IgD-negative memory B cell (primary cell): Measurements from ENCODE around the gene FAM216A. TPM values are rescaled to one million over a fixed set of nuclear protein-coding genes. Genes with fewer than 3 reads are reported as not detected.
"Not testable (repeated sequence)": the region's sequence is repeated elsewhere in the genome, so short reads cannot be mapped to it uniquely, and the experiment has no call there.

ENCODE experiments used
- H3K27ac Mint-ChIP-seq, 3 donors: one replicate each; pipeline ENCODE4 v1.8.0; 2020 to 2022; ENCODE audit warnings: mild to moderate bottlenecking in 3 of 3, mixed read lengths in 3 of 3, moderate library complexity in 1 of 3
- H3K27me3 Mint-ChIP-seq: one replicate; pipeline ENCODE4 v1.8.0; 2021; ENCODE audit warnings: mixed read lengths
- H3K36me3 Mint-ChIP-seq: one replicate; pipeline ENCODE4 v1.8.0; 2020; ENCODE audit warnings: mild to moderate bottlenecking, mixed read lengths
- H3K4me1 Mint-ChIP-seq, 3 donors: one replicate each; pipeline ENCODE4 v1.8.0; 2020 to 2022; ENCODE audit warnings: mixed read lengths in 3 of 3, mild to moderate bottlenecking in 1 of 3
- H3K4me3 Mint-ChIP-seq, 4 donors: one replicate each; pipeline ENCODE4 v1.8.0; 2020 to 2022; ENCODE audit warnings: mild to moderate bottlenecking in 4 of 4, mixed read lengths in 4 of 4, moderate library complexity in 3 of 4
- H3K9me3 Mint-ChIP-seq, 3 donors: one replicate each; pipeline ENCODE4 v1.8.0; 2020 to 2021; ENCODE audit warnings: mixed read lengths in 3 of 3, mild to moderate bottlenecking in 1 of 3
- polyA plus RNA-seq: library from polyadenylated mRNA; unstranded; fragments of 300-500 nt; fragmentation: Illumina TruSeq; gene quantifications from one replicate; pipeline ENCODE4 v1.2.3, GENCODE V29; 2021

FAM216A gene
- polyA plus RNA-seq, 1 donor from 2014 or later = 10.5 TPM

GRCh38 chr12:110516995-110517394 lies 48.4 kb downstream of the FAM216A start:
- Mint-ChIP-seq H3K27ac (no peak overlapping the region), H3K4me1 (peaks cover 0 to 2% (median 0%) of the 10 kb centered on the region in 3 donors), H3K36me3 (no peaks in the 10 kb centered on the region), H3K4me3 (no peak overlapping the region), H3K9me3 (no peaks in the 10 kb centered on the region), H3K27me3 (no peaks in the 10 kb centered on the region)

DNA sequence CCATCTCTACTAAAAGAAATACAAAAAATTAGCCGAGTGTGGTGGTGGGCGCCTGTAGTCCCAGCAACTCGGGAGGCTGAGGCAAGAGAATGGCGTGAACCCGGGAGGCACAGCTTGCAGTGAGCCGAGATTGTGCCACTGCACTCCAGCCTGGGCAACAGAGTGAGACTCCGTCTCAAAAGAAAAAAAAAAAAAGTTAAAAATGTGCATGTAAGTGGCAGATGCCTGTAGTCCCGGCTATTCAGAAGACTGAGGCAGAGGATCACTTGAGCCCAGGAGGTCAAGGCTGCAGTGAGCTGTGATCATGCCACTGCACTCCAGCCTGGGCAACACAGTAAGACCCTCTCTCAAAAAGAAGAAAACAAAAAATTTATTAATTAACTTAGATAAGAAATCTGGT lies 49.4 kb downstream of the FAM216A start:
- H3K27me3 Mint-ChIP-seq, H3K9me3 Mint-ChIP-seq, H3K36me3 Mint-ChIP-seq, H3K27ac Mint-ChIP-seq, H3K4me3 Mint-ChIP-seq, H3K4me1 Mint-ChIP-seq: not testable (repeated sequence)

DNA sequence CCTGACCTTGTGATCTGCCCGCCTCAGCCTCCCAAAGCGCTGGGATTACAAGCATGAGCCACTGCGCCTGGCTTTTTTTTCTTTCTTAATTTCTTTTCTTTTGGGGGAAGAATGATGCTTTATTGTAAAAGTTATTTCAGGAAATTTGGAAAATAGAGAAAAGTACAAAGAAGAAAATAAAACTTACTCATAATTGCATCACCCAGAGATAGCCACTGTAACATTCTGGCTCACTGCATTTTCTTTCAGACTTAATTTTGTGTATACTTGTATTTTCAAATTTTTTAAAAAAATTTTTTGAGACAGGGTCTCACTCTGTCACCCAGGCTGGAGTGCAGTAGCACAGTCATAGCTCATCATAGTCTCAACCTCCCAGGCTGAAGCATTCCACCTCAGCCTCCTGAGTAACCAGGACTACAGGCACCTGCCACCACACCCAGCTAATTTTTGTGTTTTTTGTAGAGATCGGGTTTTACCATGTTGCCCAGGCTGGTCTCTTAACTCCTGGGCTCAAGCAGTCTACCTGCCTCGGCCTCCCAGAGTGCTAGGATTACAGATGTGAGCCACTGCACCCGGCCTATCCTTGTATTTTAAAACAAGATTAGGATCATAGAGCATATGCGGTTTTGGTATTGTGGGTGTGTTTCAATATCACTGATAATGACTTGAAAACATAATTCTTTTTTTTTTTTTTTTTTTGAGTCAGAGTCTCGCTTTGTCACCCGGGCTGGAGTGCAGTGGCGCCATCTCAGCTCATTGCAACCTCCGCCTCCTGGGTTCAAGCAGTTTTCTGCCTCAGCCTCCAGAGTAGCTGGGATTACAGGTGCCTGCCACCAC lies 52.4 kb downstream of the FAM216A start:
- H3K9me3 Mint-ChIP-seq, H3K27ac Mint-ChIP-seq, H3K36me3 Mint-ChIP-seq, H3K27me3 Mint-ChIP-seq, H3K4me3 Mint-ChIP-seq, H3K4me1 Mint-ChIP-seq: not testable (repeated sequence)

DNA sequence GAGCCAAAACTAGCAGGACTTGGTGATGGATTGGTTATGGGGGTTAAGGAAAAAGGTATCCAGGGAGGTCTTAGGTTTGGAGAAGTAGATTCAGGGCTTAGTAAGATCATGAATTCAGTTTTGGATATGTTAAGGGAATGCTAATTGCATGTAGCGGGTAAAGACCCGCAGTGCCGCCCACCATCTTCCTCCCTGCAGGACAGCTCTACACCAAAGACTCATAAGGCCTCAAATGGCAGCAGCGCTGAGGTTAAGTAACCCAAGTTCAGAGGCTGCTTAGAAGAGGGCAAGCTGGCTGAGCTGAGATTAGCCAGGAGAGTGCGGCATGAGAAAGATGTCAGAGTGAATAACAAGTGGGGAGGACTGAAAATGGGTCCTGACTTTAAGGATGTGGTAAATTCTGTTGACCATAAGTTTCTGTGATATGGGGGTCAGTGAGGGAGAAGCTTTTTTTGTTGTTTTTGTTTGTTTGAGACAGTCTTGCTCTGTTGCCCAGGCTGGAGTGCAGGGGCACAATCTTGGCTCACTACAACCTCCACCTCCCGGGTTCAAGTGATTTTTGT lies 59.7 kb downstream of the FAM216A start:
- Mint-ChIP-seq H3K4me1 (peaks cover 16 to 34% (median 19%) of the 10 kb centered on the region in 3 donors), H3K27me3 (no peaks in the 10 kb centered on the region), H3K36me3 (no peaks in the 10 kb centered on the region), H3K9me3 (no peaks in the 10 kb centered on the region), H3K4me3 (peak overlapping the region in 1 of 4 donors; percentile 66), H3K27ac (peak overlapping the region in 2 of 3 donors; percentile 6 to 17)

DNA sequence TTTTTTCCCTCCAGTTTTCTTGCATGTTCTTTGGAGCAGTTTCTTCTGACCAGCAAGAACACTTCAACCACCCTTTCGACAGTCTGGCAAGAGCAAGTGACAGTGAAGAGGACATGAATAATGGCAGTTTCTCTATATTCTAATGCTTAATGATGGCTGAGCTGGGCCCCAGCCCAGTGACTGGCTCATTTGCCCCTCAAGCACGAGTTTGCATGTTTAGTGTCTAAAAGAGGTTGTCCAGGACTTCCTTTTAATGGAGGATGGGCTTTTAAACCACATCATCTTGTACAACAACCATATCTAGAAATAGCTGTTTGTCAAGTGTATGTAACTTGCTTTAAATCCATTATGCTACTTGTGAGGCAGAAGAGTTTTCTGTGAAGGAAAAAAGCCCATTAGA lies 61.9 kb downstream of the FAM216A start:
- Mint-ChIP-seq H3K36me3 (no peaks in the 10 kb centered on the region), H3K27ac (peak overlapping the region in 1 of 3 donors; percentile 16), H3K27me3 (no peaks in the 10 kb centered on the region), H3K4me1 (peaks cover 16 to 34% (median 19%) of the 10 kb centered on the region in 3 donors), H3K9me3 (no peaks in the 10 kb centered on the region), H3K4me3 (peak overlapping the region in 1 of 4 donors; percentile 65)

GRCh38 chr12:110531741-110532333 lies 63.2 kb downstream of the FAM216A start:
- no peaks in the 10 kb centered on the region for H3K9me3 Mint-ChIP-seq
- no peaks in the 10 kb centered on the region for H3K27me3 Mint-ChIP-seq
- H3K36me3 Mint-ChIP-seq = peaks cover 4% of the 10 kb centered on the region

GRCh38 chr12:110532644-110533043 lies 64.0 kb downstream of the FAM216A start:
- H3K4me3 Mint-ChIP-seq = no peak overlapping the region
- peaks cover 16 to 34% (median 19%) of the 10 kb centered on the region in 3 donors for H3K4me1 Mint-ChIP-seq
- H3K9me3 Mint-ChIP-seq = no peaks in the 10 kb centered on the region
- peak overlapping the region in 2 of 3 donors; percentile 50 to 57 for H3K27ac Mint-ChIP-seq
- H3K36me3 Mint-ChIP-seq = peaks cover 4% of the 10 kb centered on the region
- no peaks in the 10 kb centered on the region for H3K27me3 Mint-ChIP-seq

More at GRCh38 chr12:110531741-110532333, 63.2 kb downstream of the FAM216A start:
- H3K27ac Mint-ChIP-seq = peak overlapping the region in 2 of 3 donors; percentile 29 to 79
- no peak overlapping the region for H3K4me3 Mint-ChIP-seq
- peaks cover 16 to 34% (median 19%) of the 10 kb centered on the region in 3 donors for H3K4me1 Mint-ChIP-seq

DNA sequence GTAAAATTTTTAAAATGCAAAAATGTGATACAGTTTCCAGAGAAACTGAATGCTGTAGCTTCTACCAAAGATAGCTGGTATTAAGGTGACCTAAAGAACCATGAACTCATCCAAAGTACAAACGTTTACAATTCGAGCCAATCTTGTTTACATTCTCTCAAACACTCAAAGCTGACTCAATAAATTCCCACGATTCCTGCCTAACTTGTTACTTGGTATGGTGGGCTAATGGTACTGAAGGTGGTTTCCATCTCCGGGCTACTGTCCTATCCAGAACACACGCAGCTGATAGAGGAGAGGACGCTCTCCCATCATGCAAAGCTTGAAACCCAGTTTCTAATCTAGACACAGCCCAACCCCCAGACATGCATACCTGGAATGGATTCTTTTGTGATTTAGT lies 65.0 kb downstream of the FAM216A start:
- Mint-ChIP-seq H3K4me3 (no peak overlapping the region), H3K27ac (peak overlapping the region in 1 of 3 donors; percentile 57), H3K4me1 (peaks cover 13 to 27% (median 19%) of the 10 kb centered on the region in 3 donors), H3K9me3 (no peaks in the 10 kb centered on the region), H3K36me3 (peaks cover 4% of the 10 kb centered on the region), H3K27me3 (no peaks in the 10 kb centered on the region)

DNA sequence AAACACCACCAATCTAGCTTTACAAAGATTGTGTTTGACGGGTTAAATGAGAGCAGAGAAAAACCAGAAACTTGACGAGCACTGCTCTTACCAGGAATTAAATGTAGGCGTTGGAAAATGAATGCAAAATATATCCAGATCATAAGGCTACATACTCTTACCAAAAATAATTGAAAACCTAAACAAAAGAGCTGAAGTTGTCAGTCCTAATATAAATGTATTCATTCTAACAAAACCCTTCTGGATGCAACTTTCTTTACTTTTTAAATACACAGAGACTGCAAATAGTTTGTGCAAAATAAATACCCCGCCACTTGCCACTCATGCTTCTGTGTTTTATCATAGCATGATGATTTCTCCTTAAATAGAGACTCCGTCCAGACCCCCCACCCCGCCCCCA lies 66.2 kb downstream of the FAM216A start:
- Mint-ChIP-seq H3K27me3 (no peaks in the 10 kb centered on the region), H3K9me3 (no peaks in the 10 kb centered on the region), H3K27ac (no peak overlapping the region), H3K4me3 (no peak overlapping the region), H3K4me1 (peaks cover 16 to 24% (median 17%) of the 10 kb centered on the region in 3 donors), H3K36me3 (peaks cover 4% of the 10 kb centered on the region)

DNA sequence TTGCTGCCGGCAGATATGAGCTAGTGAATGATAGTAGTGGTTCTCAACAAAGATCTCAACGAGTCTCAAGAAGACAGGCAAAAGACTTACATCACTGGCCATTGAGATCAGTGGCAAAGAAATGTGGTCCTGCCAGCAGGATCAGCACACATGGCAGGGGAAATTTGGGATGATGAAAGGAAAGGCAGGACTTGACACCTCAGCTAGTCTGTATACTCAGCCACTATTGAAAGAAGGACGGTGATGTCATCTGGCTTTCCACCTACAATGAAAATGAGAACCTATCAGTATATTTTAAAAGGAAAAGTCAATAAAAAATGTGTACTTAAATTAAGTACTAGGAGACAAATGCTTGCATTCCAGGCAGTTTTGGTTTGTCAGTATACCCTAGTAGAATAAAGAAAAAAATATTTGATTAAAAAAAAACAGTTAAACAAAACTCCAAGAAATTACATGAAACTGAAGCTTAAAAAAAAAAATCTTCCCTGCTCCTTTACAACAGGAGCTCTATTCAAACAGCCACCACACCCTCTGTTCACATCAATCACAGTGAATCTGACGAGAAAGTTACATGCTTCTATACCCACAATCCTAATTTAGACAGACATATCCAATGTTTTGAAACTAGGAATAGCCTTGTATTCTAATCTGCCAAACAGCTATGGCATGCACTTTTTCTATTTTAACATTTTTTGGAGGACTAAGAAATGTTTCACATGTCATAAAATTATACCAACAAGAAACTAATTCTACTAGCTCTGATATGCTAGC lies 68.4 kb downstream of the FAM216A start:
- Mint-ChIP-seq H3K27ac (peak overlapping the region in 1 of 3 donors; percentile 55), H3K4me1 (peaks cover 4 to 10% (median 6%) of the 10 kb centered on the region in 3 donors), H3K27me3 (no peaks in the 10 kb centered on the region), H3K4me3 (no peak overlapping the region), H3K9me3 (no peaks in the 10 kb centered on the region), H3K36me3 (peaks cover 4% of the 10 kb centered on the region)

- H3K9me3 Mint-ChIP-seq = no peaks in the 10 kb centered on the region
- peak overlapping the region in 2 of 3 donors; percentile 39 to 55 for H3K27ac Mint-ChIP-seq
- H3K4me1 Mint-ChIP-seq = peaks cover 7 to 9% (median 8%) of the 10 kb centered on the region in 3 donors
- no peaks in the 10 kb centered on the region for H3K27me3 Mint-ChIP-seq
- H3K36me3 Mint-ChIP-seq = peaks cover 4% of the 10 kb centered on the region
- no peak overlapping the region for H3K4me3 Mint-ChIP-seq
These were observed 69.2 kb downstream of the FAM216A start for GRCh38 chr12:110537605-110538409.

DNA sequence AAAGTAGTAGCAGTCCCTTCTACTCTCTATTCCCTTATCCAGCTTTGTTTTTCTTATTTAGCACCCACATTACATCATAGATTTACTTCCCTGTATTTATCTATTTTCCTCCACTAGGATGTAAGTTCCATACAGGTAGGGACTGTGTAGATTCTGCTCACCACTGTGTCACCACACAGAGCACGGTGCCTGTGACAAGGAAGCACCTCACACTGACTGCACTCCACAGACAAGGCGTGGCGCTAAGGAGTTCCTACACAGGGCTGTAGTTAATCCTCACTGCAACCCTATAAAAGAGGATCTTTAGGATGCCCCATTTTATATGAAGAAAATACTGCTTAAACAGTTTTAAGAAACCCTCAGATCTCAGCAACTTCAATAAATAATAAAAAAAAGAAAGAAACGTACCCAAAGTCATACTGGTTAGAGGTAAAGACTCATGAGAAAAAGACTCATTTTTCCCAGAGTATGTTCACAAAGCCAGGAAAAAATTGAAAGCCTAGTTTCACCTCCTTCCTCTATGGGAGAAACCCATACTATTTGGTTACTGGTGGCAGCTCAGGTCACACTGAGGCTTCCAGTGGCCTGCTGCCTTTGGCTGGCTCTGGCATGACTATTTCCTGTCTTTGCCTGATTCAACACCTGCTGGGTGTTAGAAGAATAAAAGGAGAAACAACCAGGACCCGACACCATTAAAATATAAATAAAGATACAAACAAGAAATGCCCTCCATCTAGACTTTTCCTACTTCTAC lies 70.4 kb downstream of the FAM216A start:
- H3K27me3 Mint-ChIP-seq = no peaks in the 10 kb centered on the region
- H3K36me3 Mint-ChIP-seq = peaks cover 8% of the 10 kb centered on the region
- no peaks in the 10 kb centered on the region for H3K9me3 Mint-ChIP-seq
- peaks cover 17 to 18% (median 17%) of the 10 kb centered on the region in 3 donors for H3K4me1 Mint-ChIP-seq
- H3K4me3 Mint-ChIP-seq = no peak overlapping the region
- H3K27ac Mint-ChIP-seq = peak overlapping the region in 2 of 3 donors; percentile 43 to 59
